Measurements from ENCODE around the gene ELK4.
"Not testable (repeated sequence)": the region's sequence is repeated elsewhere in the genome, so short reads cannot be mapped to it uniquely, and the experiment has no call there.

Gene ELK4

DNA sequence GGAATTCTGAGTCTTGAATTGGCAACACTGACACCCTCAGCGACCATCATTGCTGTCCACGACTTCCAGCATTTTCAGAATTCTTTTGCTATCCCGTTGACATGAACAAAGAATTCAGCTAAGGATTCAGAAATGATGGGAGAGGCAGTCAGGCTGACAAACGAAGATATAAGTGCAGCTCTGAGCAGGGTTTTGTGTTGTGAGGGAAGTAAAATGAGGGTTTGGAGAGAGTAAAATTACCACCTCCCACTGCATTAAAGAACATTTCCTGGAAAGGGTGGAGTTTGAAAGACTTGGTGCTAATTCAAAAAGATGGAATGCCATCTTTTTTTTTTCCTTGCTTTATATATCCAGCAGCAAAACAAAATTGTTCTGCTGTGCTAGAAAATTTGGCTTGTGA, 4.9 kb upstream of the ELK4 start:
- Histone ChIP-seq H3K27ac (ENCODE audit: low read depth, low read length) (no peak overlapping the region), H3K9me3 (ENCODE audit: low read length) (no peaks in the 10 kb centered on the region), H3K4me1 (ENCODE audit: insufficient read depth, low read length) (peaks cover 10% of the 10 kb centered on the region), H3K9ac (ENCODE audit: low read length) (no peak overlapping the region), H3K4me3 (ENCODE audit: low read depth in 1 of 2, low read length in 2 of 2) (no peak overlapping the region), H3K27me3 (ENCODE audit: control insufficient read depth in 1 of 2, insufficient read depth in 2 of 2, low read length in 2 of 2) (no peaks in the 10 kb centered on the region), H3K36me3 (ENCODE audit: insufficient read depth, low read length) (no peaks in the 10 kb centered on the region)

DNA sequence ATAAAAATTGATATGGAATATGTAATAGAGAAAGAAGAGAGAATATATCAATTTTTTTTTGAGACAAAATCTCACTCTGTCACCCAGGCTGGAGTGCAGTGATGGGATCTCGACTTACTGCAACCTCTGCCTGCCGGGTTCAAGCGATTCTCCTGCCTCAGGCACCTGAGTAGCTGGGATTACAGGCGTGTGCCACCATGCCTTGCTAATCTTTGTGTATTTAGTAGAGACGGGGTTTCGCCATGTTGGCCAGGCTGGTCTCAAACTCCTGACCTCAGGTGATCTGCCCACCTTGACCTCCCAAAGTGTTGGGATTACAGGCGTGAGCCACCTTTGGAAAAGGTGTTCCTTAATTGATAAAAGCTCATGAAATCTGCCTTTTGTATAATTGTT, 4.3 kb upstream of the ELK4 start:
- H3K4me3 ChIP-seq (ENCODE audit: low read depth in 1 of 2, low read length in 2 of 2); H3K4me1 ChIP-seq (ENCODE audit: insufficient read depth, low read length); H3K27me3 ChIP-seq (ENCODE audit: control insufficient read depth in 1 of 2, insufficient read depth in 2 of 2, low read length in 2 of 2); H3K9ac ChIP-seq (ENCODE audit: low read length); H3K9me3 ChIP-seq (ENCODE audit: low read length); H3K36me3 ChIP-seq (ENCODE audit: insufficient read depth, low read length); H3K27ac ChIP-seq (ENCODE audit: low read depth, low read length): not testable (repeated sequence)

DNA sequence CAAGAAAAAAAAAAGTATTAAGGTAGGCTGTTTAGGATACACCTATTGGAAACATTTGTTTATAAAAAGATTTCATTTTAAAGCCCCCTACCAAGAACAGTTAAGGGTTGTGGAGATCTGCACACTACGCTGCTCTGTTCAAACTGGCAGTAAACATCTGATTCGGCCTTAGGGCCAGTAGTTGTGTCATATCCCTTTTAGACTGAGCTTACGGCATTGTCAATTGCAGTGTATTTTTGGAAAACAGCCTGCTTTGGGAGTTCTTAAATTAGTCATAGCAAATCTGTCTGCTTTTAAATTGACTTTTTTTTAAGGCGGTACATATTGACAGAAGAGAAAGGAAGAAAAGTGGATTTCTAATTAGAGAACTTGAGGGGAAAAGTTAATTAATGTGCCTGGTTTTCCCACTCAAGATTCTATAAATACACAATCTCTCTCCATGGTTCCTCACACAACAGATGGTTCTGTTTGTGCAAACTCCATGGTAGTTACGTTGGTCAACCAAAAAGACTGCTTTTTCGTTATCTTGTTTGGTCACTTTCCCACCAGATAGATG, 1.7 kb upstream of the ELK4 start:
- no peak overlapping the region for H3K4me3 ChIP-seq (ENCODE audit: low read depth in 1 of 2, low read length in 2 of 2)
- no peak overlapping the region for H3K27ac ChIP-seq (ENCODE audit: low read depth, low read length)
- no peak overlapping the region for H3K9ac ChIP-seq (ENCODE audit: low read length)
- H3K27me3 ChIP-seq (ENCODE audit: control insufficient read depth in 1 of 2, insufficient read depth in 2 of 2, low read length in 2 of 2) = no peaks in the 10 kb centered on the region
- H3K36me3 ChIP-seq (ENCODE audit: insufficient read depth, low read length) = no peaks in the 10 kb centered on the region
- no peaks in the 10 kb centered on the region for H3K9me3 ChIP-seq (ENCODE audit: low read length)
- H3K4me1 ChIP-seq (ENCODE audit: insufficient read depth, low read length) = peaks cover 23% of the 10 kb centered on the region

DNA sequence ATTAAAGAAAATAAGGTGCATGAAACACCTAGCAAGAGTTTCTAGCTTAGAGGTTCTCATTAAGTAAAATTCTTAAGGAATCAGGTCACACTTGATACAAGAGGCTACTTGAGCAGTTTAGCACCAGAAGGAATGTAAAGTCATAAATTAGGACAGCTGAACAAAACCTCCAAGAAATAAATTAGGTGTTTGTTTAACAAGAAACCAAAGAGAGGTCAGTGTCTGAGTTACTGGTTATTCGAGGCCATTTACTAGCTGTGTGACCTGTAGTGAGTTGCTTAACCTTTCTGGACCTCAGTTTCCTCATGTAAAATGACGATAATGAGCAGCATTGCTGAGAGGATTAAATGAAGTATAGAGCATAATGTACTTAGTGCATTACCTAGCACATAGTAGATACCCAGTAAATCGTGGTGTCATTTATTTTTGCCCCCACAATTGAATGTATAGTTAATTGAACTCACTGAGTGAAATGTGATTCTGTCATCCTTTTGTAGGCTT, 908 bp upstream of the ELK4 start:
- H3K9ac ChIP-seq (ENCODE audit: low read length) = peak overlapping the region; percentile 77
- no peaks in the 10 kb centered on the region for H3K36me3 ChIP-seq (ENCODE audit: insufficient read depth, low read length)
- no peaks in the 10 kb centered on the region for H3K9me3 ChIP-seq (ENCODE audit: low read length)
- H3K27ac ChIP-seq (ENCODE audit: low read depth, low read length) = peak overlapping the region; percentile 84
- peak overlapping the region; percentile 83 to 94 for H3K4me3 ChIP-seq (ENCODE audit: low read depth in 1 of 2, low read length in 2 of 2)
- H3K27me3 ChIP-seq (ENCODE audit: control insufficient read depth in 1 of 2, insufficient read depth in 2 of 2, low read length in 2 of 2) = no peaks in the 10 kb centered on the region
- H3K4me1 ChIP-seq (ENCODE audit: insufficient read depth, low read length) = peaks cover 23% of the 10 kb centered on the region

DNA sequence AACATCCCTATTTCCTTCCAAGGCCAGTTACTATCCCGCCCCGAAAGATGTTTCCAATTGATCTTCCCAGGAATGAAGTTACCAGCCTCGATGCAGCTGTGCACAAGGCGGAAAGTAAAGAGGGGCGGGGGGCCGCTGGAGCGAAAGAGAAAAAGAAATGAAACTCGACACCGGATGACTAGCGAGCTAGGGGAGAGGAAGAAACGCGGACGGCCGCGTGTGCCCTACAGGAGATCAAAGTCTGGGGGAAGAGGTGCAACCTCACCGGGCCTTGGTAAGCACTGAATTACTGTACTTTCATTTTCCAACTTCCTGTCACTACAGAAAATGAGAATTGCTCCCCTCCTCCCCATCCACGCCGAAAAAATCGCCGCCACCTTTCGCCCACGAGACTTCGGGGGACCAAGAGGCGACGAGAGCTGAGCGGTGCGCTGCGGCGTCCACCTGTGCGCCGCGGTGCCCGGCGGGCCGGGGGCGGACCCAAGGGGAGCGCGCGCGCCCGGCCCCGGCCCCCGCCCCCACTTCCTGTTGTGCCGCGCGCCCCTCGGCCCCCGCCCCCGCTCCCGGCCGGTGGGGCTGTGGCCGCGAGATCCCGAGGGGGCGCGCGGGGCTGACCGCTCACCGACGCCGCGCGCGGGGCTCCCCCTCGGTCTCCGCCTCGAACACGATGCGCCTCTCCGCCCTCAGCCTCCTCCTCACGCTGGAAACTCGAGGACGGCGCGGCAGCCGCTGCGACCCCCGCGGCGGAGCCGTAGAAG, 622 bp downstream of the ELK4 start:
- Histone ChIP-seq H3K27me3 (ENCODE audit: control insufficient read depth in 1 of 2, insufficient read depth in 2 of 2, low read length in 2 of 2) (no peaks in the 10 kb centered on the region), H3K9ac (ENCODE audit: low read length) (peak overlapping the region; percentile 79), H3K4me3 (ENCODE audit: low read depth in 1 of 2, low read length in 2 of 2) (peak overlapping the region; percentile 89 to 91), H3K36me3 (ENCODE audit: insufficient read depth, low read length) (no peaks in the 10 kb centered on the region), H3K4me1 (ENCODE audit: insufficient read depth, low read length) (peaks cover 23% of the 10 kb centered on the region), H3K9me3 (ENCODE audit: low read length) (no peaks in the 10 kb centered on the region), H3K27ac (ENCODE audit: low read depth, low read length) (peak overlapping the region; percentile 73)

DNA sequence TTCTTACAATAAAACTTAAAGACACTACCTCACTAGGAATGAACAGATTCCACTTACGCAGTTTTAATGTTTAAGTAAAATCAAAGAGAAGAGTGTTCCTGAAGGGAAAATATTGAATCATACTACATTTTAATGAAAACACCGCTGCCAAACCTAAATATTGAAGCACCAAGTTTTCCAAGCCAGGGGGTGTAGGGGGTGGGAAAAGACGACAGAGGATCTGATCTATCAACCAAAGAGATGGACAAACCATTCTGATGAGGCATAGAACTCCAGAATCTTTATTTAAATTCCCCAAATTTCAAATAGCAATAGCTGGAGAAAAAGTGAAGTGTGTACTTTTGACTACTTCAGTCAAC, 1.2 kb downstream of the ELK4 start:
- Histone ChIP-seq H3K9ac (ENCODE audit: low read length) (peak overlapping the region; percentile 79), H3K36me3 (ENCODE audit: insufficient read depth, low read length) (no peaks in the 10 kb centered on the region), H3K9me3 (ENCODE audit: low read length) (no peaks in the 10 kb centered on the region), H3K27ac (ENCODE audit: low read depth, low read length) (peak overlapping the region; percentile 73), H3K4me3 (ENCODE audit: low read depth in 1 of 2, low read length in 2 of 2) (peak overlapping the region; percentile 89 to 91), H3K27me3 (ENCODE audit: control insufficient read depth in 1 of 2, insufficient read depth in 2 of 2, low read length in 2 of 2) (no peaks in the 10 kb centered on the region), H3K4me1 (ENCODE audit: insufficient read depth, low read length) (peaks cover 23% of the 10 kb centered on the region)

DNA sequence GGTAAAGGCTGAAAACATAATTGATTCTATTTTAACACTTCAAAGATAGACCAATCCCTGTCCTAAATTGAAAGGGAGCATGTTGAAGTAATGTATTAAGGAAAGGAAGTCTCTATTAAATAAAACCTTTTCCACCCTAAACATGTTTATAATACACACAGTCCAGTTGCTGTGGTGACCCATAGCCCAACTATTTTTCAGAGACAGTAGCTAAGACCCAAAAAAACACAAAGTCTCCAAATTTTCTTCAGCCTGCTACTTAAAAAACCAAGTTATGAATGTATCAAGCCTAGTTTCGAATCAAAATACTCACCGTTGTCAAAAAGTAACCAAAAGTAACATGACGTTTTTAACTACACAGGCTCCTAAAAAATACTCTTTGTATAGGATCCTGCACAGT, 1.6 kb downstream of the ELK4 start:
- Histone ChIP-seq H3K4me3 (ENCODE audit: low read depth in 1 of 2, low read length in 2 of 2) (peak overlapping the region in 1 of 2 donors; percentile 91), H3K36me3 (ENCODE audit: insufficient read depth, low read length) (no peaks in the 10 kb centered on the region), H3K9me3 (ENCODE audit: low read length) (no peaks in the 10 kb centered on the region), H3K4me1 (ENCODE audit: insufficient read depth, low read length) (peaks cover 23% of the 10 kb centered on the region), H3K9ac (ENCODE audit: low read length) (peak overlapping the region; percentile 79), H3K27ac (ENCODE audit: low read depth, low read length) (no peak overlapping the region), H3K27me3 (ENCODE audit: control insufficient read depth in 1 of 2, insufficient read depth in 2 of 2, low read length in 2 of 2) (no peaks in the 10 kb centered on the region)

DNA sequence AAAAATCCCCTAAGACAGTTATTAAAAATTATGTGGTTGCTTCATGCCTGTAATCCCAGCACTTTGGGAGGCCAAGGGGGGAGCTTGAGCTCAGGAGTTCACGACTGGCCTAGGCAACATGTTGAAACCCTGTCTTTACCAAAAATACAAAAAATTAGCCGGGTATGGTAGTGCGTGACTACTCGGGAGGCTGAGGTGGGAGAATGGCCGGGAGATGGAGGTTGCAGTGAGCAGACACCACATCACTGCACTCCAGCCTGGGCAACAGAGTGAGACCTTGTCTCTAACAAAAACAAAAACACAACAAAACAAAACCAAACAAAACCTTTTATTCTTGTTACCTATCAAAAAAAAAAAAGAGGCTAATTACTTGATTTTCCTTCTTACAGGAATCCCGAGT, 2.1 kb downstream of the ELK4 start:
- H3K4me1 ChIP-seq (ENCODE audit: insufficient read depth, low read length) = peaks cover 23% of the 10 kb centered on the region
- no peaks in the 10 kb centered on the region for H3K27me3 ChIP-seq (ENCODE audit: control insufficient read depth in 1 of 2, insufficient read depth in 2 of 2, low read length in 2 of 2)
- no peaks in the 10 kb centered on the region for H3K36me3 ChIP-seq (ENCODE audit: insufficient read depth, low read length)
- H3K9ac ChIP-seq (ENCODE audit: low read length) = no peak overlapping the region
- H3K9me3 ChIP-seq (ENCODE audit: low read length) = no peaks in the 10 kb centered on the region
- no peak overlapping the region for H3K27ac ChIP-seq (ENCODE audit: low read depth, low read length)
- H3K4me3 ChIP-seq (ENCODE audit: low read depth in 1 of 2, low read length in 2 of 2) = no peak overlapping the region

DNA sequence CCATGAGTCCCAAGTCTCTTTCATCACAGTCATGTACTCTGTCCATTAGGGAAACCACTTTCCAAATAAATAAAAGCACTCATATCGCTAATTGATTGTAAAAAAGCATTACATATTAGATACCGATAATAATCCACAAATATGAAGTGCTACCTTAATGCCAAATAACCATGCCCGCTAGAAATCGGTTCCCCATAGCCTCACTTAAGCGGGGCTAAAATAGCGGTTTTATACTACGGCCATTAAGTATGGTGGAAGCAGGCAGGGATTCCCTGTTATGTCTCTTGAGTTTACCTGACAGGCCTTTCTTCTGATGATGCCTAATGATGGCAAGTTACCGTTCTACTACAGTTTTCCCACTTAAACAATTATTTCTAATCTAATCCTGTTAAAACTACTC, 3.9 kb downstream of the ELK4 start:
- no peak overlapping the region for H3K27ac ChIP-seq (ENCODE audit: low read depth, low read length)
- no peaks in the 10 kb centered on the region for H3K9me3 ChIP-seq (ENCODE audit: low read length)
- H3K4me1 ChIP-seq (ENCODE audit: insufficient read depth, low read length) = peaks cover 21% of the 10 kb centered on the region
- H3K27me3 ChIP-seq (ENCODE audit: control insufficient read depth in 1 of 2, insufficient read depth in 2 of 2, low read length in 2 of 2) = no peaks in the 10 kb centered on the region
- H3K4me3 ChIP-seq (ENCODE audit: low read depth in 1 of 2, low read length in 2 of 2) = no peak overlapping the region
- H3K36me3 ChIP-seq (ENCODE audit: insufficient read depth, low read length) = no peaks in the 10 kb centered on the region
- no peak overlapping the region for H3K9ac ChIP-seq (ENCODE audit: low read length)

DNA sequence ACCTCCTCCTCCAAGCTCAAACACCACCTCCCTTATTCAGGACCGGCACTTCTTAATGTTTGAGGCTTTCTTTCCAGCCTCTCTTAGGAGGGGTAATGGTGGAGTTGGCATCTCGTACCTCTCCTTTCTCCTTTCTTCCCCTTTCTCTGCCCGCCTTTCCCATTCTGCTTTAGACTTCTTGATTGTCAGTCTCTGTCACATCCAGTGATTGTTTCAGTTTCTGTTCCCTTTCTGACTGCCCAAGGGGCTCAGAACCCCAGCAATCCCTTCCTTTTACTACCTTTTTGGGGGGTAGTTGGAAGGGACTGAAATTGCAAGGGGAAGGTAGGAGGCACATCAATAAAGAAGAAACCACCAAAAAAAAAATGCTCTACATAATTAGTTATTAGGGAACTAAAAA, 5.6 kb downstream of the ELK4 start:
- peaks cover 13% of the 10 kb centered on the region for H3K4me1 ChIP-seq (ENCODE audit: insufficient read depth, low read length)
- peaks cover 8% of the 10 kb centered on the region for H3K36me3 ChIP-seq (ENCODE audit: insufficient read depth, low read length)
- H3K9me3 ChIP-seq (ENCODE audit: low read length) = no peaks in the 10 kb centered on the region
- no peaks in the 10 kb centered on the region for H3K27me3 ChIP-seq (ENCODE audit: control insufficient read depth in 1 of 2, insufficient read depth in 2 of 2, low read length in 2 of 2)
- no peak overlapping the region for H3K27ac ChIP-seq (ENCODE audit: low read depth, low read length)
- H3K4me3 ChIP-seq (ENCODE audit: low read depth in 1 of 2, low read length in 2 of 2) = no peak overlapping the region
- no peak overlapping the region for H3K9ac ChIP-seq (ENCODE audit: low read length)

DNA sequence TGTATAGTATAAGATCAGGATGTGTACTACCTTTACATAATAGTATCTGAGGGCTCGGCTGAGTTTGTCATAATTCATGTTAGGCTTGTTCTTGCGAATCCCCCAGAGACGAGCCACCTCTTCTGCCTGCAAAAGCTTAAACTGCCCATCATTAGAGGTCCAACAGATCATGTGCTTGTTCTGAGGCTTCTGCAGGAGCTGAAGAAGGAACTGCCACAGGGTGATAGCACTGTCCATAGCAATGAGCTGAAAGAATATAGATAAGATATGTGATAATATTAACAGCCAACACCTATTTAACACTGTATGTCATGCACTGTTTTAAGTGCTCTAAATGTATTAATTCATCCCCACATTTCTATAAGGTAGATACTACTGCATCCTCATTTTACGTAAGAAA, 8.2 kb downstream of the ELK4 start:
- Histone ChIP-seq H3K4me1 (ENCODE audit: insufficient read depth, low read length) (no peaks in the 10 kb centered on the region), H3K9ac (ENCODE audit: low read length) (no peak overlapping the region), H3K27ac (ENCODE audit: low read depth, low read length) (no peak overlapping the region), H3K4me3 (ENCODE audit: low read depth in 1 of 2, low read length in 2 of 2) (no peak overlapping the region), H3K36me3 (ENCODE audit: insufficient read depth, low read length) (peaks cover 28% of the 10 kb centered on the region), H3K27me3 (ENCODE audit: control insufficient read depth in 1 of 2, insufficient read depth in 2 of 2, low read length in 2 of 2) (no peaks in the 10 kb centered on the region), H3K9me3 (ENCODE audit: low read length) (no peaks in the 10 kb centered on the region)

DNA sequence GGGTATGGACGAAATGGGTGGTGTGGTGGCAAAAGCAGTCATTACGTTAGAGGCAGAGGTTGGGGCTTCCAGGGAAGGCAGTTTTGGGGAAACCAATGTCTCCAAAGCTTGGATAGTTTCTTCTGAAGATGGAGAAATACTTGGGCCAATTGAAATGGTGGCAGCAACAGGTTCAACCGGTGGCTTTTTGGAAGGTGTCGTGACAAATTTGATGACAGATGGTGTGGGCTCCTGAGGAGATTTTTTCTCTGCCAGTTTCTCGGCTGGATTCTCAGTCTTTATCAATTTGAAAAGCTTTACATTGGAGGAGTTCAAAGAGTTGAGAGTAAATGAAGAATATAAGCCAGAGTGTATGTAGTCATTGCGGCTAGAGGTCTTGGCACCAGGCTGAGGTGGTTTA, 11.5 kb downstream of the ELK4 start:
- Histone ChIP-seq H3K4me3 (ENCODE audit: low read depth in 1 of 2, low read length in 2 of 2) (no peak overlapping the region), H3K27ac (ENCODE audit: low read depth, low read length) (no peak overlapping the region), H3K36me3 (ENCODE audit: insufficient read depth, low read length) (peaks cover 60% of the 10 kb centered on the region), H3K27me3 (ENCODE audit: control insufficient read depth in 1 of 2, insufficient read depth in 2 of 2, low read length in 2 of 2) (no peaks in the 10 kb centered on the region), H3K9me3 (ENCODE audit: low read length) (no peaks in the 10 kb centered on the region), H3K4me1 (ENCODE audit: insufficient read depth, low read length) (no peaks in the 10 kb centered on the region), H3K9ac (ENCODE audit: low read length) (no peak overlapping the region)

Data from muscle layer of colon (tissue), 2 donors.